HCT116 (cell line): ENCODE results near the gene GYPC. TPM values are rescaled to one million over a fixed set of nuclear protein-coding genes. Genes with fewer than 3 reads are reported as not detected.

Experiments used
- ATAC-seq: fragments of 200-7000 bp; cut with Tn5 transposase; 2 replicates; pipeline ENCODE4 v1.9.1; 2020; ENCODE audit warnings: mild to moderate bottlenecking, moderate library complexity
- BruUV-seq: library from RNA; stranded (reverse); fragments of 400-500 nt; replicated peaks from 2 replicates; lab custom pipeline; 2021; lab: Mats Ljungman, UMichigan
- CTCF ChIA-PET: fragments of 300-600 bp; sonication (Branson Sonifier 250); formaldehyde crosslinking; loops from one replicate; lab custom pipeline; 2021; ENCODE audit warnings: antibody characterized with exemption; lab: Charles Lee
- POLR2A ChIA-PET: fragments of 300-600, 350-600 bp; sonication (Branson Sonifier 250); formaldehyde crosslinking; loops from one replicate; lab custom pipeline; 2021; ENCODE audit warnings: antibody characterized with exemption; lab: Charles Lee
- RAD21 ChIA-PET, 2 experiments: fragments of 300-600 bp; sonication (Branson Sonifier 250); formaldehyde crosslinking; loops; one replicate each; lab custom pipeline; 2023; ENCODE audit warnings: low total read pairs in 2 of 2; ENCODE audit not compliant: uncharacterized antibody in 2 of 2, unreplicated experiment in 2 of 2, low non-redundant PET in 1 of 2; lab: Charles Lee
- DNase-seq: peaks from one replicate; pipeline ENCODE4 v3.0.0-alpha.2; 2010; ENCODE audit warnings: low read depth, low spot score
- H2AFZ ChIP-seq: fragments of 200-600 bp; shearing (Covaris generic), sonication (generic); 2 replicates; pipeline ENCODE4 v1.6.1; 2017; ENCODE audit warnings: low read depth, mixed run types, mixed read lengths, antibody characterized with exemption, low read length; ENCODE audit not compliant: poor library complexity, severe bottlenecking
- H3K27ac ChIP-seq: 2 replicates; pipeline ENCODE4 v1.5.1; 2012; ENCODE audit warnings: low read depth, low read length
- H3K27me3 ChIP-seq: fragments of 200-600 bp; sonication (generic); 2 replicates; pipeline ENCODE4 v1.6.1; 2016; ENCODE audit warnings: mixed run types, low read length, mixed read lengths; ENCODE audit not compliant: insufficient read depth
- H3K36me3 ChIP-seq, 2 experiments: fragments of 200-500 bp in 1 of 2; fragments of 200-600 bp in 1 of 2; sonication (Bioruptor generic) in 1 of 2; sonication (generic) in 1 of 2; 2 replicates each; pipeline versions ENCODE4 v1.5.1 to v1.6.1; 2014 to 2016; ENCODE audit warnings: low read length in 2 of 2, inconsistent platforms in 1 of 2, mixed read lengths in 1 of 2, mixed run types in 1 of 2; ENCODE audit not compliant: insufficient read depth in 2 of 2, control insufficient read depth in 1 of 2
- H3K4me1 ChIP-seq, 2 experiments: fragments of 200-600 bp in 1 of 2; sonication (generic) in 1 of 2; 2 replicates each; pipeline versions ENCODE4 v1.5.1 to v1.6.1; 2012 to 2017; ENCODE audit warnings: low read length in 2 of 2, inconsistent platforms in 1 of 2, mild to moderate bottlenecking in 1 of 2, mixed read lengths in 1 of 2, mixed run types in 1 of 2, moderate library complexity in 1 of 2; ENCODE audit not compliant: insufficient read depth in 2 of 2, control insufficient read depth in 1 of 2
- H3K4me2 ChIP-seq: fragments of 200-600 bp; sonication (generic); 2 replicates; pipeline ENCODE4 v1.6.1; 2017; ENCODE audit warnings: mixed run types, low read length, mixed read lengths
- H3K4me3 ChIP-seq, 2 experiments: fragments of 200-600 bp in 1 of 2; sonication (generic) in 1 of 2; replicated peaks in 1 of 2; 2 replicates each; pipeline ENCODE4 v1.5.1; 2011 to 2016; ENCODE audit warnings: low read length in 2 of 2, control low read depth in 1 of 2, low read depth in 1 of 2, mild to moderate bottlenecking in 1 of 2, mixed read lengths in 1 of 2, mixed run types in 1 of 2
- H3K79me2 ChIP-seq: fragments of 200-600 bp; sonication (generic); 2 replicates; pipeline ENCODE4 v1.6.1; 2017; ENCODE audit warnings: mild to moderate bottlenecking, mixed run types, low read length, moderate library complexity, mixed read lengths; ENCODE audit not compliant: insufficient read depth
- H3K9ac ChIP-seq: fragments of 200-600 bp; sonication (generic); 2 replicates; pipeline ENCODE4 v1.6.1; 2016; ENCODE audit warnings: low read length, mixed read lengths
- H3K9me2 ChIP-seq: fragments of 200-600 bp; sonication (generic), shearing (Covaris generic); 2 replicates; pipeline ENCODE4 v1.6.1; 2017; ENCODE audit warnings: mixed run types, mild to moderate bottlenecking, moderate library complexity; ENCODE audit not compliant: insufficient read depth
- H3K9me3 ChIP-seq, 2 experiments: fragments of 200-500 bp in 1 of 2; fragments of 200-600 bp in 1 of 2; sonication (Bioruptor generic) in 1 of 2; sonication (generic) in 1 of 2; 2 replicates each; pipeline ENCODE4 v1.6.1; 2014 to 2017; ENCODE audit warnings: low read length in 2 of 2, mixed read lengths in 2 of 2, inconsistent platforms in 1 of 2, low read depth in 1 of 2, mild to moderate bottlenecking in 1 of 2, mixed run types in 1 of 2, moderate library complexity in 1 of 2; ENCODE audit not compliant: control insufficient read depth in 1 of 2, insufficient read depth in 1 of 2
- H4K20me1 ChIP-seq: fragments of 200-600 bp; sonication (generic), shearing (Covaris generic); 2 replicates; pipeline ENCODE4 v1.6.1; 2017; ENCODE audit warnings: mixed run types, mild to moderate bottlenecking, moderate library complexity; ENCODE audit not compliant: insufficient read depth
- CEBPB ChIP-seq: IDR thresholded peaks from 2 replicates; pipeline ENCODE4 v1.6.1; 2012; ENCODE audit warnings: low read depth
- EGR1 ChIP-seq: IDR thresholded peaks from 2 replicates; pipeline ENCODE4 v1.6.1; 2012; ENCODE audit warnings: low read depth
- ELF1 ChIP-seq: IDR thresholded peaks from 2 replicates; pipeline ENCODE4 v1.6.1; 2012; ENCODE audit warnings: low read depth, borderline replicate concordance
- EZH2 ChIP-seq: fragments of 200-600 bp; sonication (generic); IDR thresholded peaks from 2 replicates; pipeline ENCODE4 v1.6.1; 2017; ENCODE audit warnings: antibody characterized with exemption, mixed run types
- EZH2phosphoT487 ChIP-seq: fragments of 200-600 bp; IDR thresholded peaks from 2 replicates; pipeline ENCODE4 v1.6.1; 2018; ENCODE audit warnings: antibody characterized with exemption, borderline replicate concordance
- FOSL1 ChIP-seq: IDR thresholded peaks from 2 replicates; pipeline ENCODE4 v1.6.1; 2012; ENCODE audit warnings: low read depth
- JUND ChIP-seq: IDR thresholded peaks from 2 replicates; pipeline ENCODE4 v1.6.1; 2012
- POLR2A ChIP-seq: IDR thresholded peaks from 2 replicates; pipeline ENCODE4 v1.7.0; 2011; ENCODE audit warnings: borderline replicate concordance; ENCODE audit not compliant: insufficient read depth, insufficient read length; ENCODE audit errors: extremely low read depth
- REST ChIP-seq: IDR thresholded peaks from 2 replicates; pipeline ENCODE4 v1.6.1; 2012; ENCODE audit warnings: low read depth
- SIN3A ChIP-seq: IDR thresholded peaks from 2 replicates; pipeline ENCODE4 v1.6.1; 2012; ENCODE audit warnings: low read depth
- SP1 ChIP-seq: IDR thresholded peaks from 2 replicates; pipeline ENCODE4 v1.6.1; 2012; ENCODE audit warnings: low read depth
- SRF ChIP-seq: IDR thresholded peaks from 2 replicates; pipeline ENCODE4 v1.6.1; 2012; ENCODE audit warnings: low read depth
- TCF7L2 ChIP-seq: IDR thresholded peaks from 2 replicates; pipeline ENCODE4 v1.7.0; 2011; ENCODE audit warnings: borderline replicate concordance, inconsistent platforms; ENCODE audit not compliant: insufficient read depth, insufficient read length; ENCODE audit errors: extremely low read depth
- YY1 ChIP-seq: IDR thresholded peaks from 2 replicates; pipeline ENCODE4 v1.6.1; 2011; ENCODE audit warnings: low read length, low read depth, moderate library complexity, mild to moderate bottlenecking; ENCODE audit not compliant: insufficient replicate concordance; ENCODE audit errors: extremely low read depth
- ZNF274 ChIP-seq: fragments of 200-500 bp; sonication (Bioruptor generic); IDR thresholded peaks from 2 replicates; pipeline ENCODE4 v1.6.1; 2014; ENCODE audit warnings: mild to moderate bottlenecking, low read depth, low read length, inconsistent platforms
- intact Hi-C: fragments of 100-400 bp; cut with micrococcal nuclease; formaldehyde crosslinking; loops from 2 replicates; pipeline ENCODE4 v1.10.0; 2022
- total RNA-seq: library from RNA; stranded (reverse); gene quantifications from one replicate; pipeline ENCODE4 v1.2.1, GENCODE V29; 2021; ENCODE audit not compliant: unreplicated experiment
- TF ChIP-seq, protein P1 (sequence below): IDR thresholded peaks from 2 replicates; pipeline ENCODE4 v1.6.1; 2011; ENCODE audit warnings: mild to moderate bottlenecking, low read length, moderate library complexity; ENCODE audit not compliant: insufficient replicate concordance; ENCODE audit errors: extremely low read depth
- TF ChIP-seq, protein P2 (sequence below): IDR thresholded peaks from 2 replicates; pipeline ENCODE4 v1.6.1; 2012
- TF ChIP-seq, protein P3 (sequence below), 3 experiments: fragments of 200-600 bp in 1 of 3; sonication (generic) in 1 of 3; IDR thresholded peaks in 2 of 3; conservative IDR thresholded peaks in 1 of 3; 2 replicates each; pipeline ENCODE4 v1.5.1; 2012 to 2017; ENCODE audit warnings: low read depth in 2 of 3, low read length in 2 of 3, antibody characterized with exemption in 1 of 3, borderline replicate concordance in 1 of 3, control low read depth in 1 of 3, mild to moderate bottlenecking in 1 of 3, mixed read lengths in 1 of 3, mixed run types in 1 of 3, moderate library complexity in 1 of 3; ENCODE audit not compliant: insufficient read depth in 1 of 3

Gene GYPC
- total RNA-seq, 1 experiment from 2014 or later, result 0.66 TPM

DNA sequence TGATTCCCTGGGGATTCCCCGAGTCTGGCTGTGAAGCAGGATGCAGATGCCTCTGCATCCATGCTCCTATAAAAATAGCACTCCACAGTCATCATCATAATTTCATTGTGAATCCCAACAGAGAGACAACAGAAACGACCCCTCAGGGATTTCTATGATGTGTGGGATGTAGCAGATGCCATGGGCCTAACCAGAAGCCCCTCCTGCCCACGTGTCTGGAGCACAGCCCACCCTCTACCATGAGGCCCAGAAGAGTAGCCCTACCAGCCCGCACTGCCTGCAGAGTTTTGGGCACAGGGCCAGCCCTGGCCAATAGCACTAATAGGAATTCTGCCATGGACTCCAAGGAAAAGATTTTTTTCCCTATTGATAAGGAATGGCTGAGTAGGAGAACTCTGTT lies 66.6 kb downstream of the GYPC start:
- H2AFZ ChIP-seq, result no peak overlapping the region
- BruUV-seq, result no TSS peak
- H3K79me2 ChIP-seq, result no peaks in the 10 kb centered on the region
- intact Hi-C loops, result no loop called here
- DNase-seq, result no peak
- no peaks in the 10 kb centered on the region for H3K4me1 ChIP-seq
- POLR2A ChIA-PET, result no interaction called here
- CTCF ChIA-PET, result no interaction called here
- TF ChIP-seq EGR1 (no peak), POLR2A (no peak), ZNF274 (no peak), REST (no peak), SRF (no peak), YY1 (no peak), SIN3A (no peak), JUND (no peak), FOSL1 (no peak), ELF1 (no peak), EZH2 (no peak), SP1 (no peak), TCF7L2 (no peak), EZH2phosphoT487 (no peak), CEBPB (no peak)
- TF ChIP-seq, protein P1, sequence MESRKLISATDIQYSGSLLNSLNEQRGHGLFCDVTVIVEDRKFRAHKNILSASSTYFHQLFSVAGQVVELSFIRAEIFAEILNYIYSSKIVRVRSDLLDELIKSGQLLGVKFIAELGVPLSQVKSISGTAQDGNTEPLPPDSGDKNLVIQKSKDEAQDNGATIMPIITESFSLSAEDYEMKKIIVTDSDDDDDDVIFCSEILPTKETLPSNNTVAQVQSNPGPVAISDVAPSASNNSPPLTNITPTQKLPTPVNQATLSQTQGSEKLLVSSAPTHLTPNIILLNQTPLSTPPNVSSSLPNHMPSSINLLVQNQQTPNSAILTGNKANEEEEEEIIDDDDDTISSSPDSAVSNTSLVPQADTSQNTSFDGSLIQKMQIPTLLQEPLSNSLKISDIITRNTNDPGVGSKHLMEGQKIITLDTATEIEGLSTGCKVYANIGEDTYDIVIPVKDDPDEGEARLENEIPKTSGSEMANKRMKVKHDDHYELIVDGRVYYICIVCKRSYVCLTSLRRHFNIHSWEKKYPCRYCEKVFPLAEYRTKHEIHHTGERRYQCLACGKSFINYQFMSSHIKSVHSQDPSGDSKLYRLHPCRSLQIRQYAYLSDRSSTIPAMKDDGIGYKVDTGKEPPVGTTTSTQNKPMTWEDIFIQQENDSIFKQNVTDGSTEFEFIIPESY, result no peak
- TF ChIP-seq, protein P2, sequence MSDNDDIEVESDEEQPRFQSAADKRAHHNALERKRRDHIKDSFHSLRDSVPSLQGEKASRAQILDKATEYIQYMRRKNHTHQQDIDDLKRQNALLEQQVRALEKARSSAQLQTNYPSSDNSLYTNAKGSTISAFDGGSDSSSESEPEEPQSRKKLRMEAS, result no peak
- TF ChIP-seq, protein P3, sequence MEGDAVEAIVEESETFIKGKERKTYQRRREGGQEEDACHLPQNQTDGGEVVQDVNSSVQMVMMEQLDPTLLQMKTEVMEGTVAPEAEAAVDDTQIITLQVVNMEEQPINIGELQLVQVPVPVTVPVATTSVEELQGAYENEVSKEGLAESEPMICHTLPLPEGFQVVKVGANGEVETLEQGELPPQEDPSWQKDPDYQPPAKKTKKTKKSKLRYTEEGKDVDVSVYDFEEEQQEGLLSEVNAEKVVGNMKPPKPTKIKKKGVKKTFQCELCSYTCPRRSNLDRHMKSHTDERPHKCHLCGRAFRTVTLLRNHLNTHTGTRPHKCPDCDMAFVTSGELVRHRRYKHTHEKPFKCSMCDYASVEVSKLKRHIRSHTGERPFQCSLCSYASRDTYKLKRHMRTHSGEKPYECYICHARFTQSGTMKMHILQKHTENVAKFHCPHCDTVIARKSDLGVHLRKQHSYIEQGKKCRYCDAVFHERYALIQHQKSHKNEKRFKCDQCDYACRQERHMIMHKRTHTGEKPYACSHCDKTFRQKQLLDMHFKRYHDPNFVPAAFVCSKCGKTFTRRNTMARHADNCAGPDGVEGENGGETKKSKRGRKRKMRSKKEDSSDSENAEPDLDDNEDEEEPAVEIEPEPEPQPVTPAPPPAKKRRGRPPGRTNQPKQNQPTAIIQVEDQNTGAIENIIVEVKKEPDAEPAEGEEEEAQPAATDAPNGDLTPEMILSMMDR (IDR thresholded peaks at IDR 0.05 in 2 of 3, conservative IDR thresholded peaks at IDR 0.05 in 1 of 3; ENCODE audit: borderline replicate concordance in 1 of 3, insufficient read depth in 1 of 3, low read depth in 2 of 3, low read length in 2 of 3), result no peak
- H3K9me2 ChIP-seq, result no peaks in the 10 kb centered on the region
- H3K9me3 ChIP-seq, result no peaks in the 10 kb centered on the region
- H3K9ac ChIP-seq, result no peak overlapping the region
- peaks cover 3% of the 10 kb centered on the region; the same call in 1 of the 2 replicates for H3K27me3 ChIP-seq
- RAD21 ChIA-PET, result no interaction called here
- no peaks in the 10 kb centered on the region for H4K20me1 ChIP-seq
- H3K4me2 ChIP-seq, result no peak overlapping the region
- no peak overlapping the region for H3K4me3 ChIP-seq
- no peaks in the 10 kb centered on the region for H3K36me3 ChIP-seq
- no peak for ATAC-seq
- H3K27ac ChIP-seq, result no peak overlapping the region
